ENCODE measurements around the gene METTL13. TPM values are rescaled to one million over a fixed set of nuclear protein-coding genes. Genes with fewer than 3 reads are reported as not detected.
"Not testable (repeated sequence)": the region's sequence is repeated elsewhere in the genome, so short reads cannot be mapped to it uniquely, and the experiment has no call there.

Gene METTL13
- total RNA-seq, 1 donor from 2014 or later: 19.0 TPM

DNA sequence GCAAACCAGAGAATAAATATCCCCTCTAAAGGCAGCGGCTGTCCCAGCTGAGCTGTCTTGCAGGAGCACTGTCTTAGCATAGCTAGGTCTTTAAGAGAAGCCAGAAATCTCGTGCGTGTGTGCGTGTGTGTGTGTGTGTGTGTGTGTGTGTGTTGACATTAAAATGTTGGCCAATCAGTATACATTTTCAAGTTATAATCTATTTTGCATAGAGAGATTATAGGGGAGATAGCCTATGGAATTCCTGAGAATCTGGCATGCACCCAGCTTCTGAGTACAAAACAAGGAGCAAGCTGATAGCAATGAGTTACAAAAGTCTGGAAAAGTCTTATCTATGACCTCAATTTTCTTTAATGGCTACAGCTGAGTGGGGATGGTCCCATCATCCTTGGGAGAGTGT lies 17.7 kb downstream of the METTL13 start:
- peak; percentile 18 for ATAC-seq
- intact Hi-C loops (cut with DNase I): no loop called here
- no peak for DNase-seq (ENCODE audit: low spot score)

GRCh38 chr1:171799698-171800097 lies 18.2 kb downstream of the METTL13 start:
- ATAC-seq; DNase-seq (ENCODE audit: low spot score): not testable (repeated sequence)
- intact Hi-C loops (cut with DNase I): loop anchor here (5.0 kb wide), 1 partner anchor 188 kb away; no protein-coding TSS in a partner anchor

- ATAC-seq (no peak), DNase-seq (ENCODE audit: low spot score) (no peak)
- intact Hi-C loops (cut with DNase I): loop anchor here (5.0 kb wide), 1 partner anchor 187 kb away; no protein-coding TSS in a partner anchor
These were observed 18.9 kb downstream of the METTL13 start for GRCh38 chr1:171800342-171800741.

DNA sequence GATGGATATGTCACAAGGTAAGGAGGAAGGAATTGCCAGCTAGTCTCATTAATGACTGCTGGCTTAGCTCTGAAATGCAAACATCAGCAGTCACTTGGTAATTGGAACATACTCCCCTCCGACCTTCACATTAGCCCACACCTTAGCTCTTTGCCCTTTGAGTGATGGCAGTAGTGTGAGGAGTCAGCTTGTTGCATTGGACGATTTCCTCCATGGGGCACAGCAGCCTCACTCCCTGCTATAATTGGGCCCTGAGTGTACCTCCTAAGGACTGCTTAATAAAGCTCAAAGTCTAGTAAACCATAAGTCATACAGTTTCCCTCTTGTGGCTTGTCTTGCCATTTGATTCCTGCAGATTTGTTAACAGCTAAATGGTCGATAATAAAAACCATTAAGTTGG lies 19.4 kb downstream of the METTL13 start:
- DNase-seq (ENCODE audit: low spot score) (no peak), ATAC-seq (no peak)
- intact Hi-C loops (cut with DNase I): loop anchor here (5.0 kb wide), 1 partner anchor 186 kb away; no protein-coding TSS in a partner anchor

DNA sequence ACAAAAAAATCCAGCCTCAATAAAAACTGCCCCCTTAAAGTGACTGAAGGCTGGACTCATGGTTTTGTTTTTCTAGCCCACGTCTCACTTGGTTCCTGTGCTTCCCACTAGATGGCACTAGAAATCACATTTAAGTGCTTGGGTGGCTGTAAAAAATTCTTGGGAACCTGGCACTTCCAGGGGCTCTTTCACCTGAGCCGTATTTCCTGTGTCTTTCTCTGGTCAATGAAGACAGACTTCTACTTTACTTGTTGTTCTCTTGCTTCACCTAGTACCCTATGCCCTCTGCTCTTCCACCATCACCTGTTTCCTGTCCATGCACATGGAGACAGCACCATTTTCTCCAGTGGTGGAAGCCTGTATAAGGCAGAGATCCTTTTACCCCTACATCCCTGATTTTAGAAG lies 20.0 kb downstream of the METTL13 start:
- no peak for DNase-seq (ENCODE audit: low spot score)
- intact Hi-C loops (cut with DNase I): loop anchor here (5.0 kb wide), 1 partner anchor 186 kb away; no protein-coding TSS in a partner anchor
- peak; percentile 56 for ATAC-seq

GRCh38 chr1:171802207-171802606 lies 20.7 kb downstream of the METTL13 start:
- no peak for ATAC-seq
- intact Hi-C loops (cut with DNase I): loop anchor here (5.0 kb wide), 1 partner anchor 185 kb away; no protein-coding TSS in a partner anchor
- no peak for DNase-seq (ENCODE audit: low spot score)

- DNase-seq (ENCODE audit: low spot score) (no peak), ATAC-seq (peak; percentile 31)
- intact Hi-C loops (cut with DNase I): loop anchor here (5.0 kb wide), 1 partner anchor 184 kb away; no protein-coding TSS in a partner anchor
These were observed 21.6 kb downstream of the METTL13 start for GRCh38 chr1:171803045-171803444.

GRCh38 chr1:171803461-171804022 lies 22.1 kb downstream of the METTL13 start:
- DNase-seq (ENCODE audit: low spot score): no peak
- ATAC-seq: no peak
- intact Hi-C loops (cut with DNase I): loop anchor here (5.0 kb wide), 1 partner anchor 184 kb away; no protein-coding TSS in a partner anchor

DNA sequence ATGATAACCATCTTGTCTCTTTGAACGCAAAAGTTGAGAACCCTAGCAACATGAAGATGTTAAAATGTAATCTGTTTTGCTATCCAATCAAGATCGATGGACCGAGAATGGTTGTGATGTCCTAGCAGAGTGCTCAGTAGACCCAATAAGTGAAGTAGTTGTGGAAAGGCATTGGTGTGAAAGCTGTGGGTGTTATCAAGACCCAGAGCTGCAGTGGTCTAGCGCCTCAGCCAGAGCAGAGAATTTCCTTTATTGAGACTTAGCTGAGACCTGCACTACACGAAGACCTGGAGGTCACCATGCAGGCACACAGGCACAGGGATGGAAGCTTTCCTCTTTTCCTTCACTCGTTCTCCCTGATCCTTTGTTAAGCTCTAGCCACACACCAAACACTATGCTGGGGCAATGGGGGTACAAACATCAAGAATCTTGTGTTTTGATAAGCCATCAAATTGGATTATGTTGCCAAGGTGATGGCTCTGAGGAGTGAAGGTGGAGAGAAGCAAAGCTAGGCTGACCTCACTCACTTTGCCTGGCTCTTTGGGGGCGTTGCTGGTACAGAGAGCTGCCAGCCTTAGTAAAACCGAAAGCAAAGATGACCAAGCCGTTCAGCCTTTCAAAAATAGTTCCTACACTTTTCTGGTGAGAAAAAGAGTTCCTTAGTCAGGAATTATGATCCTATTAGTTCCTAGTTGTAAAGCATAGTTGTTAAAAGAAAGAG lies 24.1 kb downstream of the METTL13 start:
- no peak for DNase-seq (ENCODE audit: low spot score)
- peak; percentile 30 for ATAC-seq
- intact Hi-C loops (cut with DNase I): no loop called here

DNA sequence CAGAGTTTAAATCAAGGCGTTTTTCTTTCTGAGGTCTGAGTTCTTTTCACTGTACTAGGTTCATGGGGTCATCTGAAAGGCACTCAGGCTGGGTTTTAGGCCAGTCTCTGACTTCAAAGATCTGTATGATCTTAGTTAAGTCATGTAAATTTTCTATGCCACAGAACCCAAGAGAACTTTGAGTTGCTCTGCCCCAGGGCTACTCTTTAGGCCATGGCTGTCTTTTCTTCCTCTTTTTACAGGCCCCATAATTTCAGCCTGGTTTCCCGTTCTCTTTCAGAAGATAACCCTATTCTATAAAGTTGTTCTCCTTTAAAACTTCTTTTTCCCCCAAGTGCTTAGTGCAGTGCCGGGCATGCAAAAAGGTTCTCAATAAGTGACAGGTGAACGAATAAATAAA lies 26.1 kb downstream of the METTL13 start:
- DNase-seq (ENCODE audit: low spot score) (no peak), ATAC-seq (no peak)
- intact Hi-C loops (cut with DNase I): no loop called here

GRCh38 chr1:171809834-171810233 lies 28.4 kb downstream of the METTL13 start:
- intact Hi-C loops (cut with DNase I): no loop called here

GRCh38 chr1:171811672-171812071 lies 30.2 kb downstream of the METTL13 start:
- ATAC-seq: no peak
- no peak for DNase-seq (ENCODE audit: low spot score)
- intact Hi-C loops (cut with DNase I): no loop called here

More at GRCh38 chr1:171809834-171810233, 28.4 kb downstream of the METTL13 start:
- DNase-seq (ENCODE audit: low spot score): no peak
- no peak for ATAC-seq

DNA sequence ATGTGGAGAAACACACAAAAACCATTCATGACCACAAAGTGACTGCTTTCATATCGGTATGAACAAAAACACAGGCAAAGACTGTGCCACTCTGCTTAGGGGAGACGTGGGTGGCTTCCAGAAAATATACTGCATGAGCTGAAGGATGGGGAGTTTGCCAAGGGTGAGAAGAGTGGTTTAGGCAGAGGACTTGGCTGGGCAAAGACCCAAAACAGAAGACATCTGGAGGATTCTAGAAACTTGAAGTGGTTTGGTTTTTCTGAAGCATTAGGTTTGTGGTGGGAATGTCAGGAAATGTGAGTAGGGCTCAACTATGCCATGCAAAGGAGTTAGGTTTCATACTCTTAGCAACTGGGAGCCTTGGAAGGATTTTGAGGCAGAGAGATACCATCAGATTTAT lies 33.2 kb downstream of the METTL13 start:
- intact Hi-C loops (cut with DNase I): no loop called here
- ATAC-seq: no peak
- no peak for DNase-seq (ENCODE audit: low spot score)

- intact Hi-C loops (cut with DNase I): no loop called here
- DNase-seq (ENCODE audit: low spot score) (no peak), ATAC-seq (no peak)
These were observed 34.9 kb downstream of the METTL13 start for GRCh38 chr1:171816300-171816901.

DNA sequence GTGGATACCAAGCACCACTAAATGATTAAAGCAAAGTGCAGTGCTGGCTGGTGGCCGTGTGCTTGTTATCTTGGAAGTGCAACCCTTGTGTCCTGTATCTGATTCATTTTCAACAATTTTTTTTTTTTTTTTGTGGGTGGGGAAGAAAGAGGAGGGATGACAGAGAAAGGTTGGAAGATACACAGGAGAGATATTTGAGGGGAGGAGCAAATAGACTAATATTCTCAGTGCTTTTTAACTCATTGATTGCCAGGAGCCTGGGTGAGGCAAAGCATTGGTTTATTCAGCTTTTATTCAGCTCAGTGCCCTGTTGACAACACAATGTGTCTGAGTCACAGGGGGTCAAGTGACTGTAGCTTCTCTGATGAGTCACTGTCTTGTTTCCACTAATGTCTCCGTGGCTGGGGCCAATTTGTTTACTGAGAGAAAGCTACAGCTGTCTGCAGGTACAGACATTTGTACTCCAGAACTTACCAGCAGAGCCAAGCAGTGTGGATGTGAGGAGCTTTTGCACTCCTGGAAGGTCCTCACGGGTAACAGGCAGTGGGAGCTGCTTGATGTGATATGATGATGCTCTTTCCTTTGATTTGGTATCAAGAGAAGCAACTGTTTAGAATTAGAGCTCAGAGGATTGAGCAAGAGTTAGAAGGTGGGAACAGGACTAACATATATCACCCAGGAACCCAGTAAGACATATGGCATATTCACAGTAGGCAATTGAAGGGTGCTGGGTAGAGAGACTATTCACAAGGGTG lies 36.2 kb downstream of the METTL13 start:
- intact Hi-C loops (cut with DNase I): no loop called here
- DNase-seq (ENCODE audit: low spot score) (no peak), ATAC-seq (no peak)

DNA sequence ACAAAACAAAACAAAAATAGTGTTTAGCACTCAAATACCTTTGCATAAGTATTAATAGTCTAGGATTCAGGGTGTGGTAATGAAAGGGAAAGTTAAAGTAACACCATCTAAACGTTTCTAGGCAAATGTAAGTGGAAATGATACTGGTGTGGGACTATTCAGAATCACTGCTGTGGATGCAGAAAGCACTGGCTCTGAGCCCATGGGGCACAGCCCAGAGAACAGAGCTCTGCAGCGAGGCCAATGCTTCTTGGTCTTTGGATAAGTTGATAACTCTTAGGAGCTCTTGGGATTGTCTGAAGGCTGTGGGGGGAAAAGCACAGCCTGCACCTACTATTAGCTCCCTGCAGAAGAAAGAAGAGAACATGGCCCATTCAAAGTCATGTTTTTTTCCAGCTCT lies 38.5 kb downstream of the METTL13 start:
- ATAC-seq (no peak), DNase-seq (ENCODE audit: low spot score) (no peak)
- intact Hi-C loops (cut with DNase I): no loop called here

- intact Hi-C loops (cut with DNase I): no loop called here
- DNase-seq (ENCODE audit: low spot score) (no peak), ATAC-seq (no peak)
These were observed 45.5 kb downstream of the METTL13 start for GRCh38 chr1:171826973-171827372.

GRCh38 chr1:171828794-171829193 lies 47.3 kb downstream of the METTL13 start:
- intact Hi-C loops (cut with DNase I): no loop called here
- DNase-seq (ENCODE audit: low spot score) (no peak), ATAC-seq (no peak)

- no peak for DNase-seq (ENCODE audit: low spot score)
- ATAC-seq: no peak
- intact Hi-C loops (cut with DNase I): no loop called here
These were observed 51.8 kb downstream of the METTL13 start for GRCh38 chr1:171833091-171833825.
